ENCODE data around the gene DSCAM.

DSCAM gene

GRCh38 chr21:39980241-39980820 lies 866.6 kb downstream of the DSCAM start:
- no peak for DNase-seq (ENCODE audit: low read depth)

DNA sequence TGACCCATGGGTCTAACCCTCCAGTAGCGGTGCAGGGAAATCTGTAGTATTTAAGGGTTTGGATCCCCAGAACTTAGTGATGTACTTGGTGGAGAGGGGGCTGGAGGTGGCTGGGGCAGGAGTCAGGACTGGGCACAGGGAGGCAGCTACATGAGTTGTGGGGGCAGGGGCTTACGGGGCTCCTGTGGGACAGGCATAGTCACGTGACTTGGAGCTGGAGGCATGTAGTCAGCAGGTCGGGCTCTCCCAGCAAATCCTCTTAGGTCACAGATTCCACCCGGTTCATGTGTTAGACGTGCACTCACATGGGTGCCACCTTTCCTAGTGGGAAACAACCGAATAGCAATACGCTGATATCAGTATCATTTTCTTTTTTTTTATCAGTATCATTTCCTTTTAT lies 867.6 kb downstream of the DSCAM start:
- DNase-seq (ENCODE audit: low read depth): no peak

- no peak for DNase-seq (ENCODE audit: low read depth)
These were observed 870.2 kb downstream of the DSCAM start for GRCh38 chr21:39976800-39977199.

GRCh38 chr21:39972976-39973770 lies 873.8 kb downstream of the DSCAM start:
- no peak for DNase-seq (ENCODE audit: low read depth)

DNA sequence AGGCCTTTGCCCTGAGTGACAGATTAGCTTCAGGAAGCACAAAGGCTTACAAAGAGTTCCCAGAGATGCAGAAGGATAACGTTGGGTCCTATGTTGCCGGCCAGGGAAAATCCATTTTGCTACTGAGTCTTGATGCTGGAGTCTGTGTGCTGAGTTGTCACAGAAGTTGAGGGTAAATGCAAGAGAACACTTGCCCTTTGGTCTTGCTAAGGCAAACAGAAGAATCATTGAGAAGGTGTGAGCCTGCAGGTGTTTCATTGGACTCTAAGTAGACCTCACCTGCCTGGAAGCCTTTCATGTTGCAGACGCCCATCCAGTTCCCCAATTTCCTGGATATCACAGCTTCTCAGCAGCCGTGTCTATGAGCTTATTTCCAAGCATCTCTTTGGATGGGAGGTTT lies 874.5 kb downstream of the DSCAM start:
- DNase-seq (ENCODE audit: low read depth): no peak

DNA sequence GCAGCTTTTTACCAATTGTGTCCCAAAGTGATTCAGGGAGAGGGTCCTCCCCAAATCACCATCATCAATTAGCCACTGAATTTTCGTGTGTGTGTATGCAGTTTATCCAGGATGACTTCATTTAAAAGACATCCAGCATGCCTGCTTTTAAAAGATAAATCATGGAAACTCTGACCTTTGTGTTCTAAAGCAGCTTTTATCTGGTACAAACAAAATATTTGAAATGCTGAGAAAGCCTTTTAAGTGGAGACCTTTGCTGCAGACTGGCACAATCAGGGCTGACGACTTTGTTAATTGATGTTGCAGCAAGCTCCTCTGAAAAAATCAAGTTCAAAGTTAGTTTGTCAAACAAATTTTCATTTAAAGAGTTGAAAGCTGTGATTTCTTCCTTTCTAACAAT lies 875.0 kb downstream of the DSCAM start:
- DNase-seq (ENCODE audit: low read depth): no peak

DNA sequence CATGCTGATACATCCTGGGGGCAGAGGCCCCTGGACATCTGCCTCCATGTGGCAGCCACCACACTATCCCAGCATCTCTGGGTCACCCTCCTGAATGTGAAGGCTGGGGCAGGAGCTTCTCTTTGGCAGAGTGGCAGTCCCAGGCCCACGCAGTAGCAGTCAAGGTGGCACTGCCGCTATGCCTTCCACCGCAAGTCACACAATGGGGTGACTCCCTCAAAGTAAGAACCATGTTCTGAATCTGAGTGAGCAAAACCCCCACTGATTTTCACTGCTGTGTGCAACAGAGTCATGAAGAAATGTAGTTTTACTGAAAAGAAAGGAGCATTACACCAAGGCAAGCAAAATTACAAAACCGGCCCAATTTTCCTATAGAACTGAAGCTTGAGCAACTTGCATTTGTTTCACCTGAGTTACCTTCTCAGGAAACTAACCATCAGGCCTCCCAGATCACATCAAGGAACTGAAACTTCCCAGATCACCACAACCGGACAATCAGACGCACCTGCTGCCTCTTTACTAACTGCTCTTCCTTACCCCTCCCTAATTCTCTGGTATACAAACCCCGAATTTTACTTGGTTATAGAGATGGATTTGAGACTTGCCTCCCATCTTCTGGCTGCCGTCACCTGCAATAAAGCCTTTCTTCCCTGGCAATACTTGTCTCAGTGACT lies 877.1 kb downstream of the DSCAM start:
- no peak for DNase-seq (ENCODE audit: low read depth)

DNA sequence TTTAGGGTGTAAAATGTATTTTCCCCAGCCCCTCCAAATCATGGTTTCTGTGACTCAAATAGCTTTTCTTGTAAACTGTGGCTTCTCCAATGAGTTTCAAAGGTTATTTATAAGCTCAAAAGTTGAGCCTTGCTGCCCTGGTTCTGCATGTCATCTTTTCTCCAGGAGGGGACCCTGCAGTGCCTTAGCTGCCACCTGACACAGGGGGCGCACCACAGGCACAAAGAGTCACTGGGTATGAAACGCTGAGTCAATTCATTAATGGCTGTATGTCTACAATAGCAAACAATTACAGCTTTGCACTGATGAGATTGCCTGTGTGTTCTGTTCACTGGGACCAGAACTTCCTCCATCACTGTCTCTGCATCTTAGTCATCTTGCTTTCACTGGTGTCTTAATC lies 878.9 kb downstream of the DSCAM start:
- no peak for DNase-seq (ENCODE audit: low read depth)

DNA sequence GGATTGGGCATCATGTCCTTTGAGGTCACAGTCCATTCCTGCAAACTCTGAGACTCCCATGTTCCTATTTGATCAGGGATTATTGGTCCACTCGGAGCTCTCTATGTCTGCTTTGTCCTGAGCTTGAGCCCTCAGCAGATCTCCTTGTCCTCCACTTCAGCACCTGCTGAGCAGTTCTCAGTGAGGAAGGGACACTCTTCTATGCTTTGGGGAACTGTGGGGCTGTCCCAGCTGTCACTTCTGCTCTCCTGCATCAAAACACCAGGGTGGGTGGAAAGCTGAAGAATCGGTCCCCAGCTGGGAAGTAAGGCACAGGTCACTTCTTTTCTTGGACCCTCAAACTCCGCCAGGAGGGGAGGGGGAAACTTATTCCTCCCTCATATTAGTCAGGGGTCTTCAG lies 880.2 kb downstream of the DSCAM start:
- no peak for DNase-seq (ENCODE audit: low read depth)

GRCh38 chr21:39965026-39965425 lies 881.9 kb downstream of the DSCAM start:
- DNase-seq (ENCODE audit: low read depth): no peak

GRCh38 chr21:39961251-39961650 lies 885.7 kb downstream of the DSCAM start:
- no peak for DNase-seq (ENCODE audit: low read depth)

All from ELR (cell line).